IPS-15b (cell line): ENCODE results near the gene NT5C2.
"Not testable (repeated sequence)": the region's sequence is repeated elsewhere in the genome, so short reads cannot be mapped to it uniquely, and the experiment has no call there.

Source experiments
- H3K27me3 ChIP-seq: one replicate; pipeline ENCODE4 v1.6.1; 2013; ENCODE audit warnings: low read length; ENCODE audit not compliant: control insufficient read depth, insufficient read depth
- H3K36me3 ChIP-seq: one replicate; pipeline ENCODE4 v1.6.1; 2013; ENCODE audit warnings: low read length; ENCODE audit not compliant: control insufficient read depth, insufficient read depth
- H3K4me1 ChIP-seq: one replicate; pipeline ENCODE4 v1.6.1; 2013; ENCODE audit warnings: mild to moderate bottlenecking, low read length; ENCODE audit not compliant: control insufficient read depth, insufficient read depth
- H3K4me3 ChIP-seq: one replicate; pipeline ENCODE4 v1.5.1; 2013; ENCODE audit warnings: low read depth, low read length
- H3K9ac ChIP-seq: one replicate; pipeline ENCODE4 v1.6.1; 2013; ENCODE audit warnings: low read depth, mild to moderate bottlenecking, low read length
- H3K9me3 ChIP-seq: one replicate; pipeline ENCODE4 v1.6.1; 2013; ENCODE audit warnings: mild to moderate bottlenecking, low read length; ENCODE audit not compliant: control insufficient read depth, insufficient read depth

Gene NT5C2

DNA sequence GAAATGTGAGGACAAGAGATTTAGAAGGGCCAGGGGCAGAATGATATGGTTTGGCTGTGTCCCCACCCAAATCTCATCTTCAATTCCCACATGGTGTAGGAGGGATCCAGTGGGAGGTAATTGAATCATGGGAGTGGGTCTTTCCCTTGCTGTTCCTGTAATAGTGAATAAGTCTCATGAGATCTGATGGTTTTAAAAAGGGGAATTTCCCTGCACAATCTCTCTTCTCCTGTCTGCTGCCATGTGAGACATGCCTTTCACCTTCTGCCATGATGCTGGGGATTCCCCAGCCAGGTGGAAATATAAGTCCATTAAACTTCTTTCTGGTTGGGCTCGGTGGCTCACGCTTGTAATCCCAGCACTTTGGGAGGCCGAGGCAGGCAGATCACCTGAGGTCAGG is 57.9 kb downstream of the NT5C2 start:
- H3K36me3 ChIP-seq, H3K4me3 ChIP-seq, H3K27me3 ChIP-seq, H3K9me3 ChIP-seq, H3K9ac ChIP-seq, H3K4me1 ChIP-seq: not testable (repeated sequence)

DNA sequence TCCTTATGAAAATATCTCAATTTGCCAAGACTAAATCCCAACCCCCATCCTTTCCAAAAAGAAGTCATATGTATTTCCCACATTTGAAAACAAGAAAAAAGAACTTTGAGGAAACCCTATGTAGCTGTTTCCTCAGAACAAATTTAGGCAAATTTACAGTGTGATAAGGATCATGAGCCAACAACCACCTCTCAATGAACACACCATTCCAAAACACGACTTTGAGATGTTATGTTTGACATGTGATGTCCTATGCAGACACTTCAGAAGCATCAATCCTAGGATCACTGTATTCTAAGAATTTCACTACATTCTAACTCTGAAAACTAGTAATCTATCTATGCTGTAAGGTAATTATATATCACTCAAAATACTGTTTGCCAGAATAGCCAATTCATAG is 62.2 kb downstream of the NT5C2 start:
- no peak overlapping the region for H3K4me3 ChIP-seq
- no peak overlapping the region for H3K9ac ChIP-seq
- H3K9me3 ChIP-seq, result no peaks in the 10 kb centered on the region
- H3K27me3 ChIP-seq, result no peaks in the 10 kb centered on the region
- no peaks in the 10 kb centered on the region for H3K4me1 ChIP-seq
- H3K36me3 ChIP-seq, result no peaks in the 10 kb centered on the region

- H3K4me3 ChIP-seq, H3K4me1 ChIP-seq, H3K9me3 ChIP-seq, H3K9ac ChIP-seq, H3K27me3 ChIP-seq, H3K36me3 ChIP-seq: not testable (repeated sequence)
These were observed 62.9 kb downstream of the NT5C2 start for GRCh38 chr10:103130180-103130579.

DNA sequence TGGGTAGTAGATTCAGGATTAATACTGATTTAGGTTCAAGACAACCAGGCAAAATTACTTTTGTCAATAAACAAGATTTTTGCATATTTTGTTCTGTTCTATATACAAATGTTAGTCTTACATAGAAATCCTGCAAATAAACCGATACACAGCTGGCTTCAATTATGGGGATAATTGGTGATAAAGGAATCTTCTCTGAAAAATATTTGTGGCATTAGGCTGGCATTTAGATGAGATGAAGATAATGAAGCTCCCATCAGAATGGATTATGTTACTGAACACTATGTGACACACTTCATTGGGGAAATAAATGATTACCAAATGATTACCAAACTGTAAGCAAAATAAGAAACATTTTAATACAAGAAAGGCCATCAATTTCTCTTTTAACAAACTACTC is 65.8 kb downstream of the NT5C2 start:
- H3K36me3 ChIP-seq, result no peaks in the 10 kb centered on the region
- H3K9me3 ChIP-seq, result no peaks in the 10 kb centered on the region
- H3K4me3 ChIP-seq, result no peak overlapping the region
- H3K4me1 ChIP-seq, result no peaks in the 10 kb centered on the region
- no peaks in the 10 kb centered on the region for H3K27me3 ChIP-seq
- H3K9ac ChIP-seq, result no peak overlapping the region

DNA sequence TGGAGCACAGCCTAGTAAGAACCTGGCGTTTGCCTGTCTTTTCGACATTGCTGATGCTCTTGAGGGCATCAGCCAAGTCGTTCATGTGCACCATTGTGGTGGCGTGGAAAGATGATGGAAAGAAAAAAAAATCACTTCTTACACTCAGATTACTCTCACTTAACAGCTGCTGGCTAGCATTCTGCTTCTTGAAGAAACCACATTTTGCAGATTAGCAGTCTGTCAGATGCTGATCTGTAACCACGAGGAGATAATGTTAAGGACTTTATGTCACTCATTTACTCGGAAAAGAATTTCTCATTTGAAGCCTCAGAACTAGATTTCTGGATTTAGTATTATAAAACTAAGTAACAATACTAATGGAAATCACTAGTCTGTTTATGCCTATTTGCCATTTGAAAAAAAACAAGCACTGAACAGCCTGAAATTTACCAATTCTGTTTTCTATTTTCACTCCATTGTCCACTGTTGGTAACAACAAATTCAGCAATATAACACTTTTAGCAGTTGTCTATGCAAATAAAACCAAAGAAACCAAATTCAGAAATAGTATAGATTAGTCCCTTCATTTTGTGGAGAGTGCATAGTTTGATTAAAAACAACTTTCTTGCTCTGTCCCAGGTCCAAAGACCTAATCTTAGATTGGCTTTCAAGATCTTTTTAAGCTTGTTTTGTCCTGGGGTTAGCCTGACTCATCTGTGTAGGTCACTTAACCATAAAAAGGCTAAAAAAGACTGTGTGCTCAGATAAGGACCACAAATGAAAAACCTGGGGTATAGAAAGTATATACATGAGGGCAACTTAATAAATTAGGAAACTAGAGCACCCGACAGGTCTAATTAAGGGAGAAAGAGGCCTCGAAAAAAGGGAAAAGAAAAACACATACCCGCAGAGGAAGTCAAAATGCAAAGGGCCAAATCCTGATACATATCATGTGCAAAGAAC is 67.5 kb downstream of the NT5C2 start:
- H3K4me3 ChIP-seq, result no peak overlapping the region
- no peaks in the 10 kb centered on the region for H3K9me3 ChIP-seq
- H3K4me1 ChIP-seq, result no peaks in the 10 kb centered on the region
- H3K9ac ChIP-seq, result no peak overlapping the region
- H3K36me3 ChIP-seq, result no peaks in the 10 kb centered on the region
- no peaks in the 10 kb centered on the region for H3K27me3 ChIP-seq

DNA sequence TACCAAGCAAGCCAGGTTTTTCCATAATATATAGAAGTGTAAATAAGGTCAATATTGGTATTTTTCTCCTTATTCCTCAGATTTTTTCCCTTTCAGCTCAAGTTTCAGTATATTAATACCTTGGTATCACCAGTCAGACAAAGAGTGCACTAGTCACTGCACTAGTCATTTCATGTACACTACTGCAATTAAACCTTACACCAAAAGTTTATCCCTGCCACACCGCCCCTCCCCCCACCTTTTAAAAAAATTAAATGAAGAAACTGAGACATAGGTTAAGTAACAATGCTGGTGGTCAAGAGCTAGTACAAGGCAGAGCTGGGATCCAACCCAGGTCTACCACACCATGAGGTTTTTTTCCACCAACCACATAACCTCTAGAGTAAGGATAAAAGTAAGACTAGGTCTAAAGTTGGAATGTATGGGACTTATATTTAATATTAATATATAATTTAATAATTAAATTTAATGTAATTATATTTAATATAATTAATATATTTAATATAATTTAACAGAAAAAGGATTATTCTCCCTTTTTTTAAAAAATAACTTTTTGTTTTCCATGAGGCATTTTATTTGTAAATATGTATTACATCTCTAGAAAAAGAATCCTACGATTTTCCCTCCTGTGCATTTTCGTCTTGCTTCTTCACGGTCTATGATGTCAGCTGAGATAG is 68.5 kb downstream of the NT5C2 start:
- Histone ChIP-seq H3K36me3 (no peaks in the 10 kb centered on the region), H3K27me3 (no peaks in the 10 kb centered on the region), H3K4me3 (no peak overlapping the region), H3K4me1 (no peaks in the 10 kb centered on the region), H3K9me3 (no peaks in the 10 kb centered on the region), H3K9ac (no peak overlapping the region)

DNA sequence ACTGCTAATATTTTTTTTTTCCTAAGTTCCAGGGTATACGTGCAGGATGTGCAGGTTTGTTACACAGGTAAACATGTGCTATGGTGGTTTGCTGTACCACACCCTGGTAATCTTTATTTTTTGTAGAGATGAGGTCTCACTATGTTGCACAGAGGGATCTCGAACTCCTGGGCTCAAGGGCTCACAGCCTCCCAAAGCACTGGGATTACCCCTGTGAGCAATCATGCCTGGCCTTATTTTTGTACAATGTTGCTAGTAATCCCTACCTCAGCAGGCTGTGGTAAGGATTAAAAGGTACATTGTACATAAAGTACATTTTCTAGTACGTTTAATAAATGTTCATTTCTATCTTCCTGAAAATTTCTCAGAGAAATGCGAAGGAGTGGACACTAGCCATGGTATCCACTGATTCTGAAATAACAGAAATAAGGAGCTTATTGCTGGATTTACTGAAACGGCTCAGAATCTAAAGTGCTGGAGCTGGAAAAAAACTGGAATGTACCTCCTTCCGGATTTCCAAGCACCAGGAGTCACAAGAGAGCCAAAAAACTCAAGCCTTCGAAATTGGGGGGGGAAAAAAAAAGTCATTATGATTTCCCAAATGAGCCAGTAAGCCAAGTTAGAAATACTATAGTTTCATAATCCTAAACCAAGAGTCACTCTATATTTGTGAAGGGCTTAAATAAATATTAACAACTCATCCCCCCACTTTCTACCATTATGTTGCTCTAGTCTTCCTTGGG is 69.6 kb downstream of the NT5C2 start:
- Histone ChIP-seq H3K4me1 (no peaks in the 10 kb centered on the region), H3K27me3 (no peaks in the 10 kb centered on the region), H3K9ac (no peak overlapping the region), H3K36me3 (no peaks in the 10 kb centered on the region), H3K9me3 (no peaks in the 10 kb centered on the region), H3K4me3 (no peak overlapping the region)

DNA sequence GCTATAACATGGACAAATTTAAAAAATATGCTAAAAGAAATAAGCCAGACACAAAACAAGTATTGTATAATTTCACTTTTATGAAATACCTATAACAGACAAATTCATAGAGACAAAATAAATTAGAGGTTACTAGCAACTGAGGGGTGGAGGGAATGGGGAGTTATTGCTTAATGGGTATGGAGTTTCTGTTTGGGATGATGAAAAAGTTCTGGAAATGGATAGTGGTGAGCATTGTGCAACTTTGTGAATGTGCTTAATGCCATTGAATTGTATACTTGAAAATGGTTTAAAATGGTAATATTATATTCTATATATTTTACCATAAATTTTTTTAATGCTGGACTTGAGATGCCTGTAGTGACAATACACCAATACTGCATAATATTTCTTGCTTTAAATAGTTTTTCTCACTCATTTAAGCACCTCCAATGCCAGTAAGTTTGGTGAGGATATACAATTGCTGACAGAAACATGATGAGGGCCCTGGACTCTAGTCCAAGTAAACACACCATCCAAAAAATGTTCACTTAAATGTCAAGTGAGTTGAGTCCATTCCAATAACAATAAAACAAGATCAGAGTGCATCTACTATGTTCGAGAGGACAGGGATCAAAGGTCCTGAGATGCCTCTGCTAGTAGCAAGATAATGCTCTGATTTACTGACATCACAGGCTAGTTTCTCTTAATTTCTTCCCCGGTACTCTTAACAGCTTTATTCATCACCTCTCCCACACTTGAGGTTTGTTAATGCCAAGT is 71.9 kb downstream of the NT5C2 start:
- H3K4me3 ChIP-seq, result no peak overlapping the region
- H3K4me1 ChIP-seq, result no peaks in the 10 kb centered on the region
- H3K27me3 ChIP-seq, result no peaks in the 10 kb centered on the region
- no peak overlapping the region for H3K9ac ChIP-seq
- H3K36me3 ChIP-seq, result no peaks in the 10 kb centered on the region
- H3K9me3 ChIP-seq, result no peaks in the 10 kb centered on the region

GRCh38 chr10:103120546-103120945 is 72.5 kb downstream of the NT5C2 start:
- no peaks in the 10 kb centered on the region for H3K36me3 ChIP-seq
- H3K4me1 ChIP-seq, result no peaks in the 10 kb centered on the region

GRCh38 chr10:103117247-103117646 is 75.8 kb downstream of the NT5C2 start:
- Histone ChIP-seq H3K4me3 (no peak overlapping the region), H3K4me1 (no peaks in the 10 kb centered on the region), H3K9me3 (no peaks in the 10 kb centered on the region), H3K9ac (no peak overlapping the region), H3K36me3 (no peaks in the 10 kb centered on the region), H3K27me3 (no peaks in the 10 kb centered on the region)

More at GRCh38 chr10:103120546-103120945, 72.5 kb downstream of the NT5C2 start:
- no peak overlapping the region for H3K9ac ChIP-seq
- no peak overlapping the region for H3K4me3 ChIP-seq
- no peaks in the 10 kb centered on the region for H3K9me3 ChIP-seq
- H3K27me3 ChIP-seq, result no peaks in the 10 kb centered on the region

DNA sequence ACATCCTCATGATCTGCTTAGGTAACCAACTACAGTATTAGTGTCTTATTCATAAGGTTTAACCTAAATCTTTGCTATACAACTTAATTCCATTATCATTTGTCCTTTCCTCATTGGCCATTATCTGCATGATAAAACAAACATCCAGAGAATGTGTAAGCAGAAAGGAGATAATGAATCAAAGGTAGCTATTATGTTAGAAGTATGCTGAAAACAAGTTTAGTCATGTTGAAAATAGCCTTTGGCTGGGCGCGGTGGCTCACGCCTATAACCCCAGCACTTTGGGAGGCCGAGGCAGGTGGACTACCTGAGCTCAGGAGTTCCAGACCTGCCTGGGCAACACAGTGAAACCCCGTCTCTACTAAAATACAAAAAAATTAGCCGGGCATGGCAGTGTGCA is 78.2 kb downstream of the NT5C2 start:
- H3K9ac ChIP-seq, result no peak overlapping the region
- H3K4me1 ChIP-seq, result peaks cover 9% of the 10 kb centered on the region
- H3K36me3 ChIP-seq, result no peaks in the 10 kb centered on the region
- no peaks in the 10 kb centered on the region for H3K27me3 ChIP-seq
- no peaks in the 10 kb centered on the region for H3K9me3 ChIP-seq
- H3K4me3 ChIP-seq, result no peak overlapping the region
